Measurements from ENCODE around the gene STEEP1. TPM values are rescaled to one million over a fixed set of nuclear protein-coding genes. Genes with fewer than 3 reads are reported as not detected.

Gene STEEP1
- total RNA-seq, 1 experiment from 2014 or later, result 28.2 TPM

DNA sequence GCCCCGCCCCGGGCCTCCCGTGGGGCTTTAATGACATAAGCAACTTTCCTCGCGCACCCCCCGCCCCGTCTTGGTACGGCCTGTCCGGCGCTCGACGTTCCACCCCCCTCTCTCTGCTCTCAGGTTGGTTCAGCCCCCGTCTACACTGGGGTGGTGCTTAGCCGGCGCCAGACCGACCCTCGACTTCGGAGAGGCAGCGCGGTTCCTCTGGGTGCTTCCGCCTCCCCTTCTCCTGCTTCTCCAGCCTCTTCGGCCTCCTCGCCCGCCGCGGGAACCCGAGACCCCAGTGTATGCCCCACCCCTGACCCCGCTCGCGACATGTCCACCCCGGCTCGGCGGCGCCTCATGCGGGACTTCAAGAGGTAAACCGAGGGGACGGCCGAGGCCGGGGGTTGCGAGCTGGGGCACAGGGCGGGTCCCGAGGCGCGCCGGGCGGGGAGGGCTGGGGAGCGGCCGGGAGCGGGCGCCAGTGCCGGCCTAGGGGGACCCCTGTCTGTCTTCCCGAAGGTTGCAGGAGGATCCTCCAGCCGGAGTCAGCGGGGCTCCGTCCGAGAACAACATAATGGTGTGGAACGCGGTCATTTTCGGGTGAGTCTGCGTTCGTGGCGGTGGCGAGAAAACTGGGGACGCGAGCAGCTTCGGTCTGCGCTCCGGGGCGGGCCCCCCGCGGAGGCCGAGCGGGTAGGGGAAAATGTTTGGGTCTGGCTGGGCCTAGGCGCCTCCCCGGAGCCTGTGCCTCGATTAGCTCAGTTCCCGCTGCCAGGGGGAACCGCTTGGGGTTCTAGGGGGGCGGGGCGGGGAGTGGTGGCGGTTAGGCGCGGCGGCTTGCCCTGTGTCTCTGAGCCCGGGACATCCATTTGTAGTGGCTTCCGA is 9.4 kb upstream of the STEEP1 start, which contains the start of gene UBE2A:
UBE2A (plus strand) TSS at position 170 of the 873 bp plus-strand sequence; CDS start at position 319, 149 bp downstream.
- Histone ChIP-seq H3K9ac (ENCODE audit: low read length) (peak within 1 kb of the TSS; percentile 80), H3K4me3 (replicated peaks in 1 of 2; ENCODE audit: low read depth in 1 of 2, low read length in 2 of 2) (peak within 1 kb of the TSS; percentile 66 to 74), H3K27me3 (ENCODE audit: insufficient read depth, low read length) (no peaks in the 10 kb centered on the region), H3K36me3 (ENCODE audit: control insufficient read depth in 1 of 2, insufficient read depth in 2 of 2, low read length in 2 of 2) (peaks cover 0 to 4% of the 10 kb centered on the region in 2 experiments; a peak in 2 of 4 replicates), H3K4me1 (ENCODE audit: control insufficient read depth in 1 of 2, insufficient read depth in 2 of 2, low read length in 2 of 2) (peaks cover 3 to 14% of the 10 kb centered on the region in 2 experiments; a peak in 3 of 4 replicates), H3K4me2 (ENCODE audit: low read length) (peak within 1 kb of the TSS; percentile 82), H3K9me3 (ENCODE audit: control insufficient read depth in 1 of 2, insufficient read depth in 1 of 2, low read depth in 1 of 2, low read length in 2 of 2) (no peaks in the 10 kb centered on the region), H3K9me2 (ENCODE audit: insufficient read depth) (no peaks in the 10 kb centered on the region), H3K79me2 (ENCODE audit: insufficient read depth, low read length) (peaks cover 19% of the 10 kb centered on the region), H4K20me1 (ENCODE audit: insufficient read depth) (no peaks in the 10 kb centered on the region), H3K27ac (ENCODE audit: low read depth, low read length) (peak within 1 kb of the TSS; percentile 72), H2AFZ (ENCODE audit: low read depth, low read length, poor library complexity, severe bottlenecking) (no peak within 1 kb of the TSS)
- ChIA-PET POLR2A (interaction anchor here (0.8 to 1.9 kb wide), 5 partner anchors 9 to 31 kb away, joined by 3 to 8 read pairs (median 4); partner anchors contain the start of genes NKRF and STEEP1), RAD21 (ENCODE audit: low non-redundant PET in 1 of 2, low total read pairs in 2 of 2, uncharacterized antibody in 2 of 2, unreplicated experiment in 2 of 2) (no interaction called here), CTCF (no interaction called here)
- no TSS peak for BruUV-seq (replicated peaks)
- DNase-seq (ENCODE audit: low read depth, low spot score) (peak; percentile 79), ATAC-seq (peak; percentile 90)
- intact Hi-C loops (cut with micrococcal nuclease), result loop anchor here (1.0 kb wide), 1 partner anchor 9 kb away; the partner anchor contains the start of gene STEEP1
- TF ChIP-seq RAD21 (IDR thresholded peaks at IDR 0.05; ENCODE audit: low read depth) (0 out of 2 replicates have a peak, but pooled peaks have one; percentile 28), SP1 (IDR thresholded peaks at IDR 0.05; ENCODE audit: low read depth) (peak; percentile 84), ELF1 (IDR thresholded peaks at IDR 0.05; ENCODE audit: borderline replicate concordance, low read depth) (no peak), SIN3A (IDR thresholded peaks at IDR 0.05; ENCODE audit: low read depth) (peak; percentile 76; the same call in 1 of the 2 replicates), MAX (IDR thresholded peaks at IDR 0.05) (peak; percentile 77), SRF (IDR thresholded peaks at IDR 0.05; ENCODE audit: low read depth) (no peak; the same call in 1 of the 2 replicates), ZFX (IDR thresholded peaks at IDR 0.05) (peak; percentile 90), EGR1 (IDR thresholded peaks at IDR 0.05; ENCODE audit: low read depth) (peak; percentile 41; the same call in 1 of the 2 replicates), TCF7L2 (IDR thresholded peaks at IDR 0.05; ENCODE audit: borderline replicate concordance, extremely low read depth, insufficient read depth, insufficient read length) (peak; percentile 56), POLR2A (IDR thresholded peaks at IDR 0.05; ENCODE audit: borderline replicate concordance, extremely low read depth, insufficient read depth, insufficient read length) (peak; percentile 81), POLR2AphosphoS5 (IDR thresholded peaks at IDR 0.05; ENCODE audit: low read depth, low read length) (peak; percentile 94), JUND (IDR thresholded peaks at IDR 0.05) (peak; percentile 74), EZH2phosphoT487 (IDR thresholded peaks at IDR 0.05; ENCODE audit: borderline replicate concordance) (no peak), CTCF (IDR thresholded peaks at IDR 0.05 in 2 of 3, conservative IDR thresholded peaks at IDR 0.05 in 1 of 3; ENCODE audit: borderline replicate concordance in 1 of 3, insufficient read depth in 1 of 3, low read depth in 2 of 3, low read length in 2 of 3) (peak in 1 of 3 experiments; percentile 8; a peak in 1 of 6 replicates)
- TF ChIP-seq, protein P1, sequence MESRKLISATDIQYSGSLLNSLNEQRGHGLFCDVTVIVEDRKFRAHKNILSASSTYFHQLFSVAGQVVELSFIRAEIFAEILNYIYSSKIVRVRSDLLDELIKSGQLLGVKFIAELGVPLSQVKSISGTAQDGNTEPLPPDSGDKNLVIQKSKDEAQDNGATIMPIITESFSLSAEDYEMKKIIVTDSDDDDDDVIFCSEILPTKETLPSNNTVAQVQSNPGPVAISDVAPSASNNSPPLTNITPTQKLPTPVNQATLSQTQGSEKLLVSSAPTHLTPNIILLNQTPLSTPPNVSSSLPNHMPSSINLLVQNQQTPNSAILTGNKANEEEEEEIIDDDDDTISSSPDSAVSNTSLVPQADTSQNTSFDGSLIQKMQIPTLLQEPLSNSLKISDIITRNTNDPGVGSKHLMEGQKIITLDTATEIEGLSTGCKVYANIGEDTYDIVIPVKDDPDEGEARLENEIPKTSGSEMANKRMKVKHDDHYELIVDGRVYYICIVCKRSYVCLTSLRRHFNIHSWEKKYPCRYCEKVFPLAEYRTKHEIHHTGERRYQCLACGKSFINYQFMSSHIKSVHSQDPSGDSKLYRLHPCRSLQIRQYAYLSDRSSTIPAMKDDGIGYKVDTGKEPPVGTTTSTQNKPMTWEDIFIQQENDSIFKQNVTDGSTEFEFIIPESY (IDR thresholded peaks at IDR 0.05; ENCODE audit: extremely low read depth, insufficient replicate concordance, low read length), result no peak
